HEK293 (cell line): Measurements from ENCODE around the gene B4GALT6.

Source experiments
- KLF1 ChIP-seq: fragments of 450-650 bp; formaldehyde crosslinking; IDR thresholded peaks from 2 replicates; pipeline ENCODE4 v1.5.1; 2016; ENCODE audit warnings: missing biosample characterization, missing genetic modification characterization
- KLF10 ChIP-seq: fragments of 450-650 bp; IDR thresholded peaks from 2 replicates; pipeline ENCODE4 v1.5.1; 2018; ENCODE audit warnings: missing biosample characterization, mild to moderate bottlenecking, missing genetic modification characterization
- OVOL3 ChIP-seq: fragments of 450-650 bp; formaldehyde crosslinking; IDR thresholded peaks from 2 replicates; pipeline ENCODE4 v1.5.1; 2016; ENCODE audit warnings: missing biosample characterization, missing genetic modification characterization
- PRDM4 ChIP-seq: fragments of 450-650 bp; formaldehyde crosslinking; IDR thresholded peaks from 2 replicates; pipeline ENCODE4 v1.5.1; 2017; ENCODE audit warnings: missing biosample characterization, missing genetic modification characterization
- REST ChIP-seq: fragments of 450-650 bp; formaldehyde crosslinking; IDR thresholded peaks from 2 replicates; pipeline ENCODE4 v1.5.1; 2016; ENCODE audit warnings: missing biosample characterization, missing genetic modification characterization
- ZBTB1 ChIP-seq: fragments of 450-650 bp; formaldehyde crosslinking; IDR thresholded peaks from 2 replicates; pipeline ENCODE4 v1.5.1; 2016; ENCODE audit warnings: missing biosample characterization, missing genetic modification characterization
- ZNF146 ChIP-seq: fragments of 450-650 bp; formaldehyde crosslinking; IDR thresholded peaks from 2 replicates; pipeline ENCODE4 v1.5.1; 2016; ENCODE audit warnings: missing biosample characterization, missing genetic modification characterization
- ZNF274 ChIP-seq, 2 experiments: fragments of 200-500 bp in 1 of 2; fragments of 450-650 bp in 1 of 2; sonication (Bioruptor generic) in 1 of 2; formaldehyde crosslinking in 1 of 2; IDR thresholded peaks; 2 replicates each; pipeline versions ENCODE4 v1.5.1 to v1.6.1; 2014 to 2016; ENCODE audit warnings: borderline replicate concordance in 1 of 2, inconsistent platforms in 1 of 2, low read length in 1 of 2, missing biosample characterization in 1 of 2, missing genetic modification characterization in 1 of 2
- ZNF302 ChIP-seq: fragments of 450-650 bp; formaldehyde crosslinking; IDR thresholded peaks from 2 replicates; pipeline ENCODE4 v1.5.1; 2016; ENCODE audit warnings: missing biosample characterization, missing genetic modification characterization, low read depth
- ZNF350 ChIP-seq: fragments of 450-650 bp; formaldehyde crosslinking; IDR thresholded peaks from 2 replicates; pipeline ENCODE4 v1.5.0; 2017; ENCODE audit warnings: missing biosample characterization, mild to moderate bottlenecking, missing genetic modification characterization
- ZNF398 ChIP-seq: fragments of 450-650 bp; formaldehyde crosslinking; IDR thresholded peaks from 2 replicates; pipeline ENCODE4 v1.5.1; 2017; ENCODE audit warnings: missing biosample characterization, missing genetic modification characterization
- ZNF416 ChIP-seq: fragments of 450-650 bp; formaldehyde crosslinking; IDR thresholded peaks from 2 replicates; pipeline ENCODE4 v1.5.1; 2016; ENCODE audit warnings: missing biosample characterization, missing genetic modification characterization
- TF ChIP-seq, protein P1 (sequence below): fragments of 450-650 bp; formaldehyde crosslinking; IDR thresholded peaks from 2 replicates; pipeline ENCODE4 v1.5.1; 2016; ENCODE audit warnings: missing biosample characterization, missing genetic modification characterization, borderline replicate concordance
- TF ChIP-seq, protein P2 (sequence below): fragments of 450-650 bp; formaldehyde crosslinking; IDR thresholded peaks from 2 replicates; pipeline ENCODE4 v1.5.1; 2016; ENCODE audit warnings: missing biosample characterization, missing genetic modification characterization

GRCh38 chr18:31648458-31648857, 35.9 kb downstream of the B4GALT6 start:
- TF ChIP-seq, protein P1, sequence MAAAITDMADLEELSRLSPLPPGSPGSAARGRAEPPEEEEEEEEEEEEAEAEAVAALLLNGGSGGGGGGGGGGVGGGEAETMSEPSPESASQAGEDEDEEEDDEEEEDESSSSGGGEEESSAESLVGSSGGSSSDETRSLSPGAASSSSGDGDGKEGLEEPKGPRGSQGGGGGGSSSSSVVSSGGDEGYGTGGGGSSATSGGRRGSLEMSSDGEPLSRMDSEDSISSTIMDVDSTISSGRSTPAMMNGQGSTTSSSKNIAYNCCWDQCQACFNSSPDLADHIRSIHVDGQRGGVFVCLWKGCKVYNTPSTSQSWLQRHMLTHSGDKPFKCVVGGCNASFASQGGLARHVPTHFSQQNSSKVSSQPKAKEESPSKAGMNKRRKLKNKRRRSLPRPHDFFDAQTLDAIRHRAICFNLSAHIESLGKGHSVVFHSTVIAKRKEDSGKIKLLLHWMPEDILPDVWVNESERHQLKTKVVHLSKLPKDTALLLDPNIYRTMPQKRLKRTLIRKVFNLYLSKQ = no peak
- TF ChIP-seq KLF10 (tag by site-specific recombination) = no peak
- TF ChIP-seq ZNF350 (tag by site-specific recombination) = no peak
- no peak for TF ChIP-seq ZNF398 (tag by site-specific recombination)
- TF ChIP-seq, protein P2, sequence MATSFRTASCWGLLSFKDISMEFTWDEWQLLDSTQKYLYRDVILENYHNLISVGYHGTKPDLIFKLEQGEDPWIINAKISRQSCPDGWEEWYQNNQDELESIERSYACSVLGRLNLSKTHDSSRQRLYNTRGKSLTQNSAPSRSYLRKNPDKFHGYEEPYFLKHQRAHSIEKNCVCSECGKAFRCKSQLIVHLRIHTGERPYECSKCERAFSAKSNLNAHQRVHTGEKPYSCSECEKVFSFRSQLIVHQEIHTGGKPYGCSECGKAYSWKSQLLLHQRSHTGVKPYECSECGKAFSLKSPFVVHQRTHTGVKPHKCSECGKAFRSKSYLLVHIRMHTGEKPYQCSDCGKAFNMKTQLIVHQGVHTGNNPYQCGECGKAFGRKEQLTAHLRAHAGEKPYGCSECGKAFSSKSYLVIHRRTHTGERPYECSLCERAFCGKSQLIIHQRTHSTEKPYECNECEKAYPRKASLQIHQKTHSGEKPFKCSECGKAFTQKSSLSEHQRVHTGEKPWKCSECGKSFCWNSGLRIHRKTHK (tag by site-specific recombination) = no peak
- no peak for TF ChIP-seq ZNF146 (tag by site-specific recombination)
- no peak for TF ChIP-seq OVOL3 (tag by site-specific recombination)
- no peak for TF ChIP-seq ZNF416 (tag by site-specific recombination)
- no peak for TF ChIP-seq KLF1 (tag by site-specific recombination)
- TF ChIP-seq ZBTB1 (tag by site-specific recombination) = no peak
- no peak for TF ChIP-seq ZNF274 (IDR thresholded peaks at IDR 0.05; ENCODE audit: low read length)
- no peak for TF ChIP-seq ZNF274 (tag by site-specific recombination; IDR thresholded peaks at IDR 0.05; ENCODE audit: borderline replicate concordance)
- no peak for TF ChIP-seq REST (tag by site-specific recombination)
- no peak for TF ChIP-seq ZNF302 (tag by site-specific recombination)
- TF ChIP-seq PRDM4 (tag by site-specific recombination) = no peak
